ENCODE results near the gene ARV1.
"Not testable (repeated sequence)": the region's sequence is repeated elsewhere in the genome, so short reads cannot be mapped to it uniquely, and the experiment has no call there.

The ARV1 gene

DNA sequence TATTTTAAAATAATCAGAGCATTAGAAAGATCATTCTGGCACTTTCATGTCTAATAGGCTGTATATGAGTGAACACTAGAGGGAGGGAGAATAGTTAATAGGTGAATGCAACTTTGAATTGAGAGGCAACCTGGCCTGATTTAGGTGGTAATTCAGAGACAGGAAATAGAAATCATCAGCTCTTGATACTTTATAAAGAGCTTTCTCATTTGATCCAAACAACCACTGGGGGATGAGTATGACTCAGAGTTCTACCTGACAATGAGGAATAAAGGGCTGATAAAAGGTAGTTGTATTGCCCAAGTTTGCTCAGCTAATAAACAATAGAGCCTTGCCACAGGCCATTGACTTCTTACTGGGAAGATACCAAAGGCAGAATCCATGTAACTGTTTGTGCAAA is 66.4 kb downstream of the ARV1 start:
- no peak for DNase-seq

GRCh38 chr1:231045921-231046729 is 67.2 kb downstream of the ARV1 start:
- DNase-seq = not testable (repeated sequence)

GRCh38 chr1:231046730-231047395 is 68.0 kb downstream of the ARV1 start:
- no peak for DNase-seq

DNA sequence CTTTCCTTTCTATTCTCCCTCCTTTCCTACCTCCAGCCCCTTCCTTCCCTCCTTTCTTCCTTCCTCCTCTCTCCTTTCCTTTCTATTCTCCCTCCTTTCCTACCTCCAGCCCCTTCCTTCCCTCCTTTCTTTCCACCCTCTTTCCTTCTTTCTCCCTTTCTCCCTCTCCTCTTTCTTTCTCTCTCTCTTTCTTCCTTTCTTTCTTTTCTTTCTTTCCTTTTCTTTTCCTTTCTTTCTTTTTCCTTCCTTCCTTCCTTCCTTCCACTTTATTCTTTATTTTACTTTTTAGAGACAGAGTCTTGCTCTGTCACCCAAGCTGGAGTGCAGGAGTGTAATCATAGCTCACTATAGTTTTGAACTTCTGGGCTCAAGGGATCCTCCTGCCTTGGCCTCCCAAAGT is 68.6 kb downstream of the ARV1 start:
- not testable (repeated sequence) for DNase-seq

- not testable (repeated sequence) for DNase-seq
Measured at GRCh38 chr1:231048419-231048818, 69.5 kb downstream of the ARV1 start.

DNA sequence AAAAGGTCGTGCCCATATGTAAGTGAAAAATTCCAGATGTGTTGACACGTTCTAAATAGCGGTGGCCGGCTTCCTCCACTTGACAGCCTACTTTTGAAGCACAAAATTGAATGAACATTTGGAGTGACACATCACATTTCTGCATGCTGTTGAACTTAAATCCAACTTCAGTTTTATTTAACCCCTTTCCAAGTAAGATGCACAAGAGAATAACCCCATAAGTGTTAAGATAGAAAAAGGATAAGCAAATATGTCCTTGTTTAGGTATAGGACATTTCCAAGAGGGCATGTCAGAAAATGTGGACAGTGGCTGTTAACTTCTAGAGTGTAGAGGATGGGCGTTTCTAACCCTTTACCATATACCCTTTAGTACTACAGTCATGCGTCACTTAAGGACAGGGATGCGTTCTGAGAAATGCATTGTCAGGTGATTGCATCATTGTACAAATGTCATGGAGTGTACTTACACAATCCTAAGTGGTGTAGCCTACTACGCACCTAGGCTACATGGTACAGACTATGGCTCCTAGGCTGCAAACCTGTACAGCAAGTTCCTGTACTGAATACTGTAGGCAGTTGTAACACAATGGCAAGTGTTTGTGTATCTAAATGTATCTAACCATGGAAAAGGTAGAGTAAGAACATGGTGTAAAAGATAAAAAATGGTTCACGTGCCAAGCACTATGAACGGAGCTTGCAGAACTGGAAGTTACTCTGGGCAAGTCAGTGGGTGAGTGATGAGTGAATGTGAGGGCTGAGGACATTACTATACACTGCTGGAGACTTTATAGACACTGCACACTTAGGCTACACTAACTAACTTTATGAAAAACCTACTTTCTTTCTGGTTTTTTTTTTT is 70.5 kb downstream of the ARV1 start:
- no peak for DNase-seq

All from AML-193 (cell line).